MCF 10A (cell line): ENCODE results near the gene MN1. TPM values are rescaled to one million over a fixed set of nuclear protein-coding genes. Genes with fewer than 3 reads are reported as not detected.

ENCODE experiments used
- BruUV-seq: library from RNA; stranded (reverse); fragments of 400-500 nt; replicated peaks from 2 replicates; lab custom pipeline; 2021; lab: Mats Ljungman, UMichigan
- CTCF ChIA-PET: fragments of 300-600 bp; sonication (Branson Sonifier 250); formaldehyde crosslinking; extraction: SDS; loops from one replicate; lab custom pipeline; 2021; ENCODE audit warnings: antibody characterized with exemption, inconsistent platforms; lab: Yijun Ruan, JAX
- POLR2A ChIA-PET: fragments of 300-600, 350-650 bp; sonication (Branson Sonifier 250); formaldehyde crosslinking; extraction: SDS; loops from one replicate; lab custom pipeline; 2020; ENCODE audit warnings: antibody characterized with exemption, inconsistent platforms; lab: Yijun Ruan, JAX
- DNase-seq: peaks from one replicate; pipeline ENCODE4 v3.0.0-alpha.2; 2018; ENCODE audit not compliant: unreplicated experiment
- H3K27ac Mint-ChIP-seq: one replicate; pipeline ENCODE4 v1.8.0; 2022; ENCODE audit warnings: mild to moderate bottlenecking, low read depth, mixed read lengths; ENCODE audit not compliant: unreplicated experiment
- H3K27me3 Mint-ChIP-seq: one replicate; pipeline ENCODE4 v1.8.0; 2022; ENCODE audit warnings: mixed read lengths; ENCODE audit not compliant: insufficient read depth, unreplicated experiment
- H3K36me3 Mint-ChIP-seq: one replicate; pipeline ENCODE4 v1.8.0; 2022; ENCODE audit warnings: mild to moderate bottlenecking, moderate library complexity, mixed read lengths; ENCODE audit not compliant: insufficient read depth, unreplicated experiment
- H3K4me1 Mint-ChIP-seq: one replicate; pipeline ENCODE4 v1.8.0; 2022; ENCODE audit warnings: mixed read lengths; ENCODE audit not compliant: insufficient read depth, unreplicated experiment
- H3K4me3 Mint-ChIP-seq: one replicate; pipeline ENCODE4 v1.8.0; 2022; ENCODE audit warnings: mild to moderate bottlenecking, moderate library complexity, mixed read lengths; ENCODE audit not compliant: unreplicated experiment
- H3K9me3 Mint-ChIP-seq: one replicate; pipeline ENCODE4 v1.8.0; 2022; ENCODE audit warnings: mixed read lengths; ENCODE audit not compliant: unreplicated experiment
- intact Hi-C: fragments of 100-400 bp; cut with micrococcal nuclease; formaldehyde crosslinking; loops from 2 replicates; pipeline ENCODE4 v1.14.1; 2022
- total RNA-seq: library from RNA; stranded (reverse); gene quantifications from 2 replicates; pipeline ENCODE4 v1.2.3, GENCODE V29; 2022
- TF ChIP-seq, protein P1 (sequence below): fragments of 200-600 bp; IDR thresholded peaks from one replicate; pipeline ENCODE4 v1.8.0; 2022; ENCODE audit warnings: antibody characterized with exemption, mild to moderate bottlenecking; ENCODE audit not compliant: unreplicated experiment

MN1 gene
- total RNA-seq, 1 experiment from 2014 or later = 3.9 TPM

DNA sequence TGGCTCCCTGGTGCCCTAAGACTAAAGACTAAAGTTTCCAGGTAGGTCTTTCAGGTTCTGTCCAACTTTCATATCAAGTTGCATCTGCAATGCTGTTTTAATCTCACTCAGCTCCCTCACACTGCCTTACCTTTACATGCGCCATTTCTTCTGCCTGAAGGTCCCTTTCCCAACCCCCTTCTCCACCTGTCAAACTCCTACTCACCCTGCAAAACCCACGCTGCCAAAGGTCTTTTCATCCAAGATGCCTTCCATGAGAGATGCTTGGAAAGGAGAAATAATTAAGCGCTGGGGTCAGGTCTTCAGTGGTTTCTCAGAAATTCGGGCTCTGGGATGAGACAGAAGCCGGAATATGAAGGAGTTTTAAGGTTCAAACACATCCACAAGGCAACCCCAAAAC lies 95.1 kb downstream of the MN1 start:
- CTCF ChIA-PET = no interaction called here

DNA sequence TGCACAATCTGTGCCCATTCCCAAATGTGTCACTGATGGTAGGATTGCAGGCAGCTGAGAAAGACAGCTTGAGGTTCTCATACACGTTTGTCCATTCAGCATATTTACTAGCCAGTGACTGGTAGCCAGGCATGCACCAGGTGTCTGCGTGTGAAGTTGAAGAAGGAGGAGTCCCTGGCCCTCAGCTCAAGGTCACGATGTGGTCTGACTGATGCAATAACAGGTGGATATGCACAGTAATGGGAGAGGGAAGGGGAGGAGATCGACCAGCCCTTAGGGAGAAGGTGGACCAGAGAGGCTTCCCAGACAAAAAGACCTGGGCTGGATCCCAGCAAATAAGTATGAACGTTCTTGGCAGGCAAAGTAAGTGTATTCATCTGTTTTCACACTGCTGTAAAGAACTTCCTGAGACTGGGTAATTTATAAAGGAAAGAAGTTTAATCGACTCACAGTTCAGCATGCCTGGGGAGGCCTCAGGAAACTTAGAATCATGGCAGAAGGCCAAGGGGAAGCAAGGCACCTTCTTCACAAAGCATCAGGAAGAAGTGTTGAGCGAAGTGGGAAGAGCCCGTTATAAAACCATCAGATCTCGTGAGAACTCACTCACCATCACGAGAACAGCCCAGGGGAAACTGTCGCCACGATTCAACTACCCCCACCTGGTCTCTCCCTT lies 96.0 kb downstream of the MN1 start:
- Mint-ChIP-seq H3K36me3 (no peaks in the 10 kb centered on the region), H3K4me3 (no peak overlapping the region), H3K9me3 (no peaks in the 10 kb centered on the region), H3K27me3 (no peaks in the 10 kb centered on the region), H3K4me1 (peaks cover 11% of the 10 kb centered on the region), H3K27ac (peak overlapping the region; percentile 0)
- peak; percentile 32 for DNase-seq
- POLR2A ChIA-PET = no interaction called here
- BruUV-seq = no TSS peak
- intact Hi-C loops = no loop called here
- TF ChIP-seq, protein P1, sequence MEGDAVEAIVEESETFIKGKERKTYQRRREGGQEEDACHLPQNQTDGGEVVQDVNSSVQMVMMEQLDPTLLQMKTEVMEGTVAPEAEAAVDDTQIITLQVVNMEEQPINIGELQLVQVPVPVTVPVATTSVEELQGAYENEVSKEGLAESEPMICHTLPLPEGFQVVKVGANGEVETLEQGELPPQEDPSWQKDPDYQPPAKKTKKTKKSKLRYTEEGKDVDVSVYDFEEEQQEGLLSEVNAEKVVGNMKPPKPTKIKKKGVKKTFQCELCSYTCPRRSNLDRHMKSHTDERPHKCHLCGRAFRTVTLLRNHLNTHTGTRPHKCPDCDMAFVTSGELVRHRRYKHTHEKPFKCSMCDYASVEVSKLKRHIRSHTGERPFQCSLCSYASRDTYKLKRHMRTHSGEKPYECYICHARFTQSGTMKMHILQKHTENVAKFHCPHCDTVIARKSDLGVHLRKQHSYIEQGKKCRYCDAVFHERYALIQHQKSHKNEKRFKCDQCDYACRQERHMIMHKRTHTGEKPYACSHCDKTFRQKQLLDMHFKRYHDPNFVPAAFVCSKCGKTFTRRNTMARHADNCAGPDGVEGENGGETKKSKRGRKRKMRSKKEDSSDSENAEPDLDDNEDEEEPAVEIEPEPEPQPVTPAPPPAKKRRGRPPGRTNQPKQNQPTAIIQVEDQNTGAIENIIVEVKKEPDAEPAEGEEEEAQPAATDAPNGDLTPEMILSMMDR = no peak
- CTCF ChIA-PET = interaction anchor here (0.6 kb wide), 1 partner anchor 35 kb away, joined by 4 read pairs; no protein-coding TSS in a partner anchor

More for the DNA sequence above, 95.1 kb downstream of the MN1 start:
- POLR2A ChIA-PET = no interaction called here
- no peak for DNase-seq
- intact Hi-C loops = no loop called here
- no peaks in the 10 kb centered on the region for H3K27me3 Mint-ChIP-seq
- peaks cover 11% of the 10 kb centered on the region for H3K4me1 Mint-ChIP-seq
- no TSS peak for BruUV-seq
- H3K27ac Mint-ChIP-seq = no peak overlapping the region
- H3K36me3 Mint-ChIP-seq = no peaks in the 10 kb centered on the region
- TF ChIP-seq, protein P1 = no peak
- no peaks in the 10 kb centered on the region for H3K9me3 Mint-ChIP-seq
- no peak overlapping the region for H3K4me3 Mint-ChIP-seq

DNA sequence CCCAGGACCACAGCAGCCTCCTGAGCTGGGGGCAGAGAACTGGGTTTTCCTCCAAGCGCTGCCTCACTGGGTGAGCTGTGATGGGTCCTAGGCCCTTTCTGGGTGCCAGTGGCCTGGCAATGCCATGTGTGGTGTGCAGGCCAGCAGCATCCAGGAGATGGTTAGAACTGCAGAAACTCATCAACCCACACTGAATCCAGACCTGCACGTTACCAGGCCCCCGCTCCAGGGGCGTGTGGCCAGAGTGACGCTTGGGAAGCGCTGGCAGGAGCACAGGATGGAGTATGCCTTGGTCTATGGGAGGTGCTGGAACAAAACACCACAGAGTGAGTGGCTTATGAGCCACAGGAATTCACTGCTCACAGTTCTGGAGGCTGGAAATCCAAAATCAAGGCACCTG lies 97.0 kb downstream of the MN1 start:
- no TSS peak for BruUV-seq
- Mint-ChIP-seq H3K4me1 (peaks cover 11% of the 10 kb centered on the region), H3K36me3 (no peaks in the 10 kb centered on the region), H3K27me3 (no peaks in the 10 kb centered on the region), H3K4me3 (no peak overlapping the region), H3K27ac (no peak overlapping the region), H3K9me3 (no peaks in the 10 kb centered on the region)
- CTCF ChIA-PET = interaction anchor here (0.6 kb wide), 1 partner anchor 36 kb away, joined by 4 read pairs; no protein-coding TSS in a partner anchor
- DNase-seq = no peak
- intact Hi-C loops = no loop called here
- TF ChIP-seq, protein P1 = no peak
- POLR2A ChIA-PET = no interaction called here

DNA sequence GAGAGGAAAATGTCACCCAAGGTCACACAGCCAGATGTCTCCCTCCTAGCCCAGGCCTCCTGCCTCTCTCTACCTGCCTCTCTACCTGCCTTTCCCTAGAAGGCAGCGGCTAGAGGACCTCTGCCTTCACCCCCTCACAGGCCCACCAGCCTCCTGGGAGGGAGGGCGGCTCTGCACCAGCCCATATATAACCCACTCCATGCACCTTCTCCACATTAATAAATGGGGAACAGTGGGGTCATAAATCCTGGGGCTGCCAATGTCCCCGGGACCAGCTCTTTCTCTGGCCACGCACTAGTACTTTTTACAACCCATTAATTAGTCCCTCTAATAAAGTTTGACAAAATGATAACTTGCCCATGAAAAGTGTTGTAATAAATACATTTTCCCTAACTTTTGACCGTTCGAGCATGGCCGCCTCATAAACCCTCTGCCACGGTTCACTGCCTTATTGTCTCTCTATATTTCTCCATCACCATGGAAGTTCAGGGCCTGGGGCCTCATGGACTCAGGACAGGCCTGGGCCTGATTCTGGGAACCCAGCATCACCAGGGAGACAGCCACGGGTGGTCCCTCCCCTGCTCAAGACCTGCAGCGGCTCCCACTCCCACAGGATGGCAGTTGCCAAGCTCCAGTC lies 102.1 kb downstream of the MN1 start:
- Mint-ChIP-seq H3K27ac (no peak overlapping the region), H3K4me1 (no peaks in the 10 kb centered on the region)
- CTCF ChIA-PET = interaction anchor here (0.6 kb wide), 1 partner anchor 725 kb away, joined by 3 read pairs; no protein-coding TSS in a partner anchor

More for the DNA sequence above, 102.1 kb downstream of the MN1 start:
- TF ChIP-seq, protein P1 = no peak
- intact Hi-C loops = no loop called here
- no peaks in the 10 kb centered on the region for H3K27me3 Mint-ChIP-seq
- no peaks in the 10 kb centered on the region for H3K36me3 Mint-ChIP-seq
- no TSS peak for BruUV-seq
- H3K4me3 Mint-ChIP-seq = no peak overlapping the region
- peaks cover 7% of the 10 kb centered on the region for H3K9me3 Mint-ChIP-seq
- POLR2A ChIA-PET = no interaction called here
- DNase-seq = no peak
